DMS 273 (cell line): ENCODE measurements around the gene NEO1.
"Not testable (repeated sequence)": the region's sequence is repeated elsewhere in the genome, so short reads cannot be mapped to it uniquely, and the experiment has no call there.

Experiments
- DNase-seq: peaks from one replicate; lab custom pipeline; 2025; ENCODE audit not compliant: unreplicated experiment; lab: John Stamatoyannopoulos, UW

Gene NEO1

GRCh38 chr15:73139041-73139743, 86.9 kb downstream of the NEO1 start:
- DNase-seq = no peak

GRCh38 chr15:73139744-73140553, 87.7 kb downstream of the NEO1 start:
- DNase-seq = no peak

DNA sequence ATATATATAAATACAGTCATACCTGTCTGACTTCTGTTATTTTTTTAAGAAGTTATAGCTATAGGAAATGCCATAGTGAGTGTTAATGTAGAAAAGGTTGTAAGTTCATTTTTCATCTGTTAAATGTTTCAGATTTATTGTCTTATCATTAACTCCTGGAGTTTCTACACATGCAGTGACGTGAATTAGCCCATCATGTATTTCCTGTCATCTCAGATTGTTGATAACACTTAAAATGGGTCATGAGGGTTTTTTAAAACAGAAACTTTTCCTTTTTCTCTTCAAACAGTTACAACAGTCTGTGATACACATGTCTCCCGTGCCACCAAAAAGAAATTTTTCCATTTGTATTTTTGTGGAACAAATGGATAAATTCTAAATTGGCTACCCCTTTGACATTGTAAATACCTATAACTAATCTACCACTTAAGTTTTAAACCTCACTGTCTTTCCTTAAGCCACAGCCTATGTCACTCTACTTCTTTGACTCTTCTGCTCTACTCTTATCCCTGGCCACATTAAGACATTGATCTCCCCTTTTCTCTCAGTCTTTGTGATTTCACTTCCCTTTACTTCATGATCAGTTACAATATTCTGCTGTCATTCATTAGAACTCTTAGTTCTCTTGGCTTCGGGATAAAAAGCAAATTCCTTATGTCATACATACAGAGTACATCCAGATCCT, 89.1 kb downstream of the NEO1 start:
- DNase-seq = no peak

DNA sequence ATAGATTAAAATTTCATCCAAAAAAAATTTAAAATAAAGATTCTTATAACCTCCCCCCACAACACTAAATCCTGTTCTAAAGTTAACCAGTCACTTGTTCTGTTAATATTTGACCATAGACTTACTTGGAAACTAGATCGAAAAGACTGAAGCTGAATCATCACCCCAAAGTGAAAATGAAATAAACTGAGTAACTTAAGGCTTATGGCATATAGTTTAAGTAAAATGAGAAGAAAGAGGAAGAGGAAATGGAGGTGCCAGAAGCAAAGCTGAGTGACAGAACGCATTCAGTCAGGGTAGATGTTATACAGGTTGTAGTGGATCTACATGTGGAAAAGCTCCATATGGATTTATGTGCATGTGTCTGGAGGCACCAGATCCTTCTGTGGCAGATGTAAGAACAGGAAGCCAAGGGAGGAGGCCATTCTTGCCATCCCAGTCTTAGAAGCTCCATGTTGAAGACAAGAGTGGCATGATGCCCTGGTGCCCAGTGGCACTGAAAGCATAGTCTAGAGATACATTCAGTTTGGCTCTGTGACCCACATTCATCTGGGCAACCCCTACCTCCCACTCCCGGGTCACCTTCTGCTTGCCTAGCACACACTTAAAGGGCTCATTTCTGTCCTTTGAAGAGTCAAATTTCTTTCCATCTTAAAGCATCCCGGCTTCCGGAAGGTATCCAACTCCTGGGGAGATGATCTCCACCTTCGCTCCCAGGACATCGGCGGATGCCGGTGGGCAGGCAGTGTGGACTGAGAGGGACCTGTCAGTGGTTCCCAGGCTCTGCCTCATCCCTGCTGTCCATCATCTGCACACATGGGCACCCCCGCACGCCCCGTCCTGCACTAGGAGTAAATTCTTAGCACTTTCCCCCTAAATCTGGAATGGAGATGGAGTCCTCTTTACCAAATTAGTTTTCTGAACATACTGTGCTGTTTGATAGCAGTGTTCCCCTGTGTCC, 90.8 kb downstream of the NEO1 start:
- no peak for DNase-seq

DNA sequence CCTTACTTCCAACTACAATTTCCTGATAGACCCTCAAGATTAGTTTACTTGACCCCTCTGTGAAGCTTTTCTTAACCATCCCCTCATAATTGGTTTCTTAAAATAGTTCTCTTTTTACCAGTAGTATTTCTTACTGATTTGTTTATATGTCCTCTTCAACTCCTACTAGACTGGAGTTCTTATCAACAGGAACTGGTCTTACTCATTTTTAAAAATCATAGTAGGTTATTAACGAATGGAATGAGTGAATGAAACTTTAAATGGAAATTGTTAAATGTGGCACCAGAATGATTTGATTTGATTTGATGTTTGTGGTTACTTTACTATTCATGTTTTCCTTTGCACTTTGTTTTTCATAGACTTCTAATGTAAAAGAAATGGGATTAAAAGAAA, 91.5 kb downstream of the NEO1 start:
- no peak for DNase-seq

- DNase-seq = no peak
Observed at GRCh38 chr15:73146419-73146818, 94.2 kb downstream of the NEO1 start.

DNA sequence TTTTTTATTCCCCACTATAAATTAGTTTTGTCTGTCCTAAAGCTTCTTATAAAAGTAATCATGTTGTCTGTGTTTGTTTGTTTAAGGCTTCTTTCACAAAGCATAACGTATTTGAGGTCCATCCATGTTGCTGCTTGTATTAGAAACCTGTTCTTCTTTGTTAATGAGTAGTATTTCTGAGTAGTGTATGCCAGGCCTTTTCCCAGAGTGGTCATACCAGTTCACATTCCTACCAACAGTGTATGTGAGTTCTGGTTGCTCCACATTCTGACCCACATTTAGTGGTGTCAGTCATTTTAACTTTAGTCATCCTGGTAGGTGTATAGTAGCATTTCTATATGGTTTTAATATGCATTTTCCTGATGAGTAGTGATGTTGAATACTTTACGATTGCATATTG, 98.6 kb downstream of the NEO1 start:
- DNase-seq = no peak

GRCh38 chr15:73153024-73153423, 100.8 kb downstream of the NEO1 start:
- no peak for DNase-seq

GRCh38 chr15:73153447-73153846, 101.2 kb downstream of the NEO1 start:
- DNase-seq = no peak

DNA sequence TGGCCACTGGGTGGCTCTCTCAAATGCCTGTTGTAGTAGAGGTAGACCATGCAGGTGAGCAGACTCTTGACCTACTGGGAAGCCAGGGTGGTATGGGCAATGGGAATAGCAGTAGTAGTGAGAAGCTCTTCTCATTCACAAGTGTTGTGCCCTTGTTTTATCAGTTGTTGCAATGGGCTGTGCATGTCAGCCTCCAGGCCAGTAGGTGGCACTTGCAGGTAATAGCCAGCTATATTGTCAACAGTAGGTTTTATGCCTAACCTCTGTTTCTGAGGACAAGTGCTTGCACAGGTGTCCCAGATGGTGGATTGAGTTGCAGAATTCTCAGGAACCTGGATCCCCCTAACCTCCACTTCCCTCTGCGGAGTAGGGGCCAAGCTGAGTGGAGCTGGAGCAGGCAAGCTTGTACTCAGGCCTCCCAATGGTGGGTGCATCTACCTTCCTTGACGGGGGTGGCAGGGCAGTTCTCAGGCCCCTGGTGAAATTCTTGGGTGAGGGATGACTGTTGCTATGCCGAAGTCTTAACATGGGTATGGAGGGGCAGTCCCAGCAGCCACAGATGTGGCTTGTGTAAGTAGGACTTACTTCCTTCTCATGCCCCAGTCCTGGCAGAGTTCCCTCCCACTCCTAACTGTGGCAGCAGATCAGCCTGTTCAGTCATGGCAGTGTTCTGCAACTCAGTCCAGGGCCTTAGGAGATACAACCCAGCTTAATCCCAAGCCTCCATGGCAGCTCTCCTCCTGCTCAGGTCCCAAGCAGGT, 104.3 kb downstream of the NEO1 start:
- DNase-seq = no peak

GRCh38 chr15:73161546-73161945, 109.3 kb downstream of the NEO1 start:
- DNase-seq = no peak

DNA sequence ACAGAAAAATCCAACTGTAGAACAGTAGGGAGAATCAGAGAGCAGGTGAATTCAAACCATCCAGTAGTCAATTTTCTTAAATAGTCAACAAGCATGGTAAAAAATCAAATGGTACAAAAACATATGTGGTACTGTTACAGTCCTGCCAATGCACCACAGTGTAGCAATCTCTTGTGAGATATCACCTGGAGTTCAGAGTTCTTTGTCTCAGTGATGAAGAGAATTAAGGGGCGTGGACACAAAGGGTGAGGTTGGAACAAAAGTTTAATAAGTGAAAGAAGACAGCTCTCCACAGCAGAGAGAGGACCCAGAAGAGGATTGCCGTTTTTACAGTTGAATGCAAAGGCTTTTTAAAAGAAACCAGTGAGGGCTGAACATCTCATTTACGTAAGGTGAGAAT, 113.2 kb downstream of the NEO1 start:
- DNase-seq = no peak

GRCh38 chr15:73165844-73166243, 113.6 kb downstream of the NEO1 start:
- DNase-seq = no peak

DNA sequence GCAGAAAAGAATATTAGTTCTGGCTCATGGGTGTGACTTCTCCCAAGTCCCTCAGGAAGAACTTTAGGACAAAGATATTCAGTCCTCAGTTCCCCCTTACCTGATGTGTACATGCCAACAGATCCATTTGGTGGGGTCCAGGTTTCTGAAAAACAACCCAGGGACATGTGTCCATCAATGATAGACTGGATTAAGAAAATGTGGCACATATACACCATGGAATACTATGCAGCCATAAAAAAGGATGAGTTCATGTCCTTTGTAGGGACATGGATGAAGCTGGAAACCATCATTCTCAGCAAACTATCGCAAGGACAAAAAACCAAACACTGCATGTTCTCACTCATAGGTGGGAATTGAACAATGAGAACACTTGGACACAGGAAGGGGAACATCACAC, 114.4 kb downstream of the NEO1 start:
- DNase-seq = not testable (repeated sequence)

GRCh38 chr15:73168487-73168886, 116.2 kb downstream of the NEO1 start:
- DNase-seq = no peak

GRCh38 chr15:73171711-73172110, 119.4 kb downstream of the NEO1 start:
- no peak for DNase-seq

GRCh38 chr15:73172508-73172907, 120.2 kb downstream of the NEO1 start:
- no peak for DNase-seq

GRCh38 chr15:73174171-73174570, 121.9 kb downstream of the NEO1 start:
- DNase-seq = no peak

DNA sequence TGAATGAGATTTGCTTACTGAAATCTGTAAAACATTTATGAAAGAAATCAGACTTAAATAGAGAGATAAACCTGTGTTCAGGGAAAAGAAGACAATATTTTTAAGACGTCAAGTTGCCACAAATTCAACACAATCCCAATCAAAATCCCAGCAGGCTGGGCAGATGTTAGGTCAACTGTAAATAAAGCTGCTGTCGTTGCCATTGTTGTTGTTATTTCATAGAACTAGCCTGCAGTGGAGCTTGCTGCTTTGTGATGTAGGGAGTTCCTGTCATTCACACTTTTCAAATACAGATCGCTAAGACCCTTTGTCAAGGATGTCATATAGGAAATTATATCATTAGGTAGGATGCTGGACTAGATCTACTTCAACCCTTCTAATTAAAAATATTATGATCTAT, 123.1 kb downstream of the NEO1 start:
- DNase-seq = no peak

DNA sequence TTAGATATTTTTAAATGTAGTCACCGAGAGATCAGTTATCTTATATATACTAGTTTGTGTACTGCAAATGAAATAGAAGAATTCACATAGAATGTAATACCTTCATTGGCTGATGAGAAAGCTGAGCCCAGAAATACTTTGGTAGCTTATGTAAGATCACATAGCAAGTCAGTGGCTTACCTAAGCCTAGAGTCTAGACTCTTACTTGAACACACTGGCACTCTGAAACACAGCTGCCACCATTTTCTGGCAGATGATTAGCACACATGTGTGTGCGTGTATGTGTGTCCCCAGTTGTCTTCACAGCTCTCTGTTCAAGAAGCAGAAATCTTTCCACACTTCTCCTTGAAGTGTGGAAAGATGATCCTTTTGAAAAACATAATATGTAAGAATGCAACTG, 124.3 kb downstream of the NEO1 start:
- no peak for DNase-seq
